ENCODE results near the gene RND3. TPM values are rescaled to one million over a fixed set of nuclear protein-coding genes. Genes with fewer than 3 reads are reported as not detected.

RND3 gene
- total and polyA plus RNA-seq, 2 experiments from 2014 or later, result 199 to 271 TPM

- Histone ChIP-seq H3K9ac (peak overlapping the region; percentile 29; the same call in 1 of the 2 replicates), H3K9me2 (ENCODE audit: insufficient read depth) (no peaks in the 10 kb centered on the region; the same call in 1 of the 2 replicates), H3K9me3 (ENCODE audit: low read depth) (no peaks in the 10 kb centered on the region), H3K27ac (peak overlapping the region; percentile 63), H3K79me2 (ENCODE audit: insufficient read depth) (peaks cover 42% of the 10 kb centered on the region), H2AFZ (no peak overlapping the region), H3K36me3 (ENCODE audit: low read depth) (no peaks in the 10 kb centered on the region), H4K20me1 (ENCODE audit: insufficient read depth) (no peaks in the 10 kb centered on the region), H3K27me3 (replicated peaks; ENCODE audit: insufficient read depth) (no peaks in the 10 kb centered on the region), H3K4me2 (ENCODE audit: unreplicated experiment) (peak overlapping the region; percentile 36), H3K4me3 (peak overlapping the region; percentile 20; the same call in 1 of the 2 replicates), H3K4me1 (ENCODE audit: insufficient read depth) (peaks cover 57% of the 10 kb centered on the region), H3F3A (ENCODE audit: insufficient read depth) (peaks cover 44% of the 10 kb centered on the region)
- no peak for TF ChIP-seq EZH2phosphoT487 (IDR thresholded peaks at IDR 0.05; ENCODE audit: insufficient read depth, low read depth)
- TF ChIP-seq EZH2 (IDR thresholded peaks at IDR 0.05; ENCODE audit: insufficient read depth, poor library complexity, severe bottlenecking), result no peak
- WGBS, 2 experiments (ENCODE audit: low coverage in 1 of 2, low lambda C conversion rate in 2 of 2, missing lambda C conversion rate in 2 of 2), result 0 to 1% methylated on average over 2 of the region's 2 CpGs
- peak; percentile 83 for DNase-seq
- in situ Hi-C loops (cut with MboI), result loop anchor here (5.0 to 25.0 kb wide), 3 partner anchors 120 to 563 kb away; no protein-coding TSS in a partner anchor
These were observed 4.5 kb upstream of the RND3 start for GRCh38 chr2:150491943-150492342.

DNA sequence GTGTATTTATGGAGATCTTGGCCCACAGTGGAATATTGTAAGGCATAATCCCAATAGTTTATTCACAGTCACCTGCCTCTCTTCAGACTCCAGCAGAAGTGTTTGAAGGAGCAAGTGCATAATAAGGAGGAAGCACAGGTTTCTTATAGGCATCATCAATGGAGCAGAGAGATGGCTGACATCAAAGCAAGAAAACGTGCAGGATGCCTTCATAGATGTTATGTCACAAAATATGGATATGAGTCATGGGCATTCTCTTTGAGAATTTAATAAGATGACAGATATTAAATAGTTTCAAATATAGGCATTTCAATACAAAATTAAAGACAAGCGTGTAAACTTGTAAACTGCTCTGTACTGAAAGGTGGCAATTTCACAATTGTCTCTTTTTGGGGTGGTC is 4.0 kb upstream of the RND3 start:
- no peaks in the 10 kb centered on the region for H3K27me3 ChIP-seq (replicated peaks; ENCODE audit: insufficient read depth)
- H3F3A ChIP-seq (ENCODE audit: insufficient read depth), result peaks cover 44% of the 10 kb centered on the region
- peaks cover 52% of the 10 kb centered on the region for H3K4me1 ChIP-seq (ENCODE audit: insufficient read depth)
- H3K4me3 ChIP-seq, result peak overlapping the region; percentile 20; the same call in 1 of the 2 replicates
- TF ChIP-seq EZH2phosphoT487 (IDR thresholded peaks at IDR 0.05; ENCODE audit: insufficient read depth, low read depth) (no peak), EZH2 (IDR thresholded peaks at IDR 0.05; ENCODE audit: insufficient read depth, poor library complexity, severe bottlenecking) (no peak)
- no peaks in the 10 kb centered on the region for H3K9me3 ChIP-seq (ENCODE audit: low read depth)
- no peaks in the 10 kb centered on the region for H4K20me1 ChIP-seq (ENCODE audit: insufficient read depth)
- peak overlapping the region; percentile 29; the same call in 1 of the 2 replicates for H3K9ac ChIP-seq
- H3K36me3 ChIP-seq (ENCODE audit: low read depth), result peaks cover 2% of the 10 kb centered on the region; the same call in 1 of the 2 replicates
- peak overlapping the region; percentile 63 for H3K27ac ChIP-seq
- peak overlapping the region; percentile 36 for H3K4me2 ChIP-seq (ENCODE audit: unreplicated experiment)
- peaks cover 47% of the 10 kb centered on the region for H3K79me2 ChIP-seq (ENCODE audit: insufficient read depth)
- WGBS, 2 experiments (ENCODE audit: low coverage in 1 of 2, low lambda C conversion rate in 2 of 2, missing lambda C conversion rate in 2 of 2), result 69 to 72% methylated on average over 2 of the region's 2 CpGs
- H2AFZ ChIP-seq, result no peak overlapping the region
- no peaks in the 10 kb centered on the region; the same call in 1 of the 2 replicates for H3K9me2 ChIP-seq (ENCODE audit: insufficient read depth)
- in situ Hi-C loops (cut with MboI), result loop anchor here (5.0 to 25.0 kb wide), 3 partner anchors 121 to 563 kb away; no protein-coding TSS in a partner anchor
- peak; percentile 30 for DNase-seq

- Histone ChIP-seq H3F3A (ENCODE audit: insufficient read depth) (peaks cover 40% of the 10 kb centered on the region), H3K9me3 (ENCODE audit: low read depth) (no peaks in the 10 kb centered on the region), H3K9me2 (ENCODE audit: insufficient read depth) (no peaks in the 10 kb centered on the region; the same call in 1 of the 2 replicates), H2AFZ (no peak overlapping the region), H3K27ac (no peak overlapping the region), H3K27me3 (replicated peaks; ENCODE audit: insufficient read depth) (no peaks in the 10 kb centered on the region), H3K4me3 (no peak overlapping the region), H3K4me1 (ENCODE audit: insufficient read depth) (peaks cover 45% of the 10 kb centered on the region), H3K4me2 (ENCODE audit: unreplicated experiment) (no peak overlapping the region), H3K79me2 (ENCODE audit: insufficient read depth) (peaks cover 57% of the 10 kb centered on the region), H3K36me3 (ENCODE audit: low read depth) (peaks cover 6% of the 10 kb centered on the region; the same call in 1 of the 2 replicates), H3K9ac (no peak overlapping the region), H4K20me1 (ENCODE audit: insufficient read depth) (no peaks in the 10 kb centered on the region)
- in situ Hi-C loops (cut with MboI), result loop anchor here (5.0 to 25.0 kb wide), 3 partner anchors 122 to 564 kb away; no protein-coding TSS in a partner anchor
- WGBS, 2 experiments (ENCODE audit: low coverage in 1 of 2, low lambda C conversion rate in 2 of 2, missing lambda C conversion rate in 2 of 2), result 92 to 95% methylated on average over 6 of the region's 6 CpGs
- no peak for TF ChIP-seq EZH2phosphoT487 (IDR thresholded peaks at IDR 0.05; ENCODE audit: insufficient read depth, low read depth)
- no peak for TF ChIP-seq EZH2 (IDR thresholded peaks at IDR 0.05; ENCODE audit: insufficient read depth, poor library complexity, severe bottlenecking)
- DNase-seq, result no peak
These were observed 3.0 kb upstream of the RND3 start for GRCh38 chr2:150490466-150490865.

DNA sequence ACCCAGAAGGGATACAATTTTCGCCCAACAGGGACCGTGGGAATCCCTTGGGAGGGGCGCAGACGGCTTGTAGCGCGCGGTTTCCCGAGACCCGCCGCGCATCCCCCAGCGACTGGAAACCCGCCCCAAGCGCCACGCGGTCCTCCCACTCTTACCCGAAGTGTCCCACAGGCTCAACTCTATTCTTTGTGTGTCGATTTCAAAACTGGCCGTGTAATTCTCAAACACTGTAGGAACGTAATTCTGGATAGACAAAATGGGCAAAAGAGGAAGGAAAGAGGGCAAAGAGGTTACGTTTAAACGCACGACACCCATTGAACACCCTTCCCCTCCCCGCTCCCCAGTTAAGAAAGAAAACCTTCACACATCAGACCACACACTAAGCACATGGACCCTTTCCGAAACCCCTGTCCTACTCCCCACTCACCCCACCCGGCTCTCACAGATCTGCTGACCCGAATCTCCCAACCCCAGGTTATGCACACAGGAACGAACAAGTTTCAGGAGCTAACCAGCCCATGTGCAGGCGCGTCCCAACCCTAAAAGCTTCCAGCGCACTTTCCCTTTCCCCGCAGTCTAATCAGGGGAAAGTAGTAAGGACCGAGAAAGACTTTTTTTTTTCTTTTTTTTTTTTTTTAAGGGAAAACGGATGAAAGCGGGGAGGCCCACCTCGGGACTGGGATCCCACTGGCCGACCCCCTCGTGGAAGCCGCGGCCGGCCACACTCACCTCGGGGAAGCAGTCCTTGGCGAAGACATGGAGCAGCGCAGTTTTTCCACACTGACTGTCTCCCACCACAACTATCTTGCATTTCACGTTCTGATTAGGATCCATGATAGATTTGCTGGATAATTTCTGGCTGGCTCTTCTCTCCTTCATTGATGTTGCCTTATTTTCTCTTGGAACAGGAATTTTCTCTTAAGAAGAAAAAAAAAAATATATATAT is 655 bp downstream of the RND3 start:
- Histone ChIP-seq H3K27me3 (replicated peaks; ENCODE audit: insufficient read depth) (no peaks in the 10 kb centered on the region), H3K36me3 (ENCODE audit: low read depth) (peaks cover 39% of the 10 kb centered on the region), H4K20me1 (ENCODE audit: insufficient read depth) (no peaks in the 10 kb centered on the region), H3K4me1 (ENCODE audit: insufficient read depth) (peaks cover 41% of the 10 kb centered on the region), H3K9ac (peak overlapping the region; percentile 96), H3F3A (ENCODE audit: insufficient read depth) (peaks cover 51% of the 10 kb centered on the region), H2AFZ (no peak overlapping the region), H3K79me2 (ENCODE audit: insufficient read depth) (peaks cover 93% of the 10 kb centered on the region), H3K4me2 (ENCODE audit: unreplicated experiment) (peak overlapping the region; percentile 95), H3K27ac (peak overlapping the region; percentile 95), H3K4me3 (peak overlapping the region; percentile 92), H3K9me3 (ENCODE audit: low read depth) (no peaks in the 10 kb centered on the region), H3K9me2 (ENCODE audit: insufficient read depth) (no peaks in the 10 kb centered on the region)
- peak; percentile 69 for DNase-seq
- in situ Hi-C loops (cut with MboI), result loop anchor here (10.0 to 25.0 kb wide), 3 partner anchors 425 to 892 kb away; no protein-coding TSS in a partner anchor
- TF ChIP-seq EZH2 (IDR thresholded peaks at IDR 0.05; ENCODE audit: insufficient read depth, poor library complexity, severe bottlenecking) (no peak), EZH2phosphoT487 (IDR thresholded peaks at IDR 0.05; ENCODE audit: insufficient read depth, low read depth) (0 out of 2 replicates have a peak, but pooled peaks have one; percentile 31)
- 1% methylated on average over 43 to 45 of the region's 45 CpGs for WGBS, 2 experiments (ENCODE audit: low coverage in 1 of 2, low lambda C conversion rate in 2 of 2, missing lambda C conversion rate in 2 of 2)
